Chondrocyte (in vitro differentiated cells): ENCODE data around the gene CCDC12. TPM values are rescaled to one million over a fixed set of nuclear protein-coding genes. Genes with fewer than 3 reads are reported as not detected.

Source experiments
- DNase-seq: peaks from one replicate; pipeline ENCODE4 v3.0.0; 2021; ENCODE audit warnings: mixed read lengths, low spot score
- H3K27ac Mint-ChIP-seq: one replicate; pipeline ENCODE4 v1.8.0; 2021; ENCODE audit warnings: mild to moderate bottlenecking, moderate library complexity, mixed read lengths; ENCODE audit not compliant: unreplicated experiment
- H3K27me3 Mint-ChIP-seq: 2 replicates; pipeline ENCODE4 v1.8.0; 2021; ENCODE audit warnings: low read depth, mixed read lengths
- H3K36me3 Mint-ChIP-seq: 2 replicates; pipeline ENCODE4 v1.8.0; 2021; ENCODE audit warnings: low read depth, mixed read lengths
- H3K4me1 Mint-ChIP-seq: 2 replicates; pipeline ENCODE4 v1.8.0; 2021; ENCODE audit warnings: low read depth, mild to moderate bottlenecking, mixed read lengths
- H3K4me3 Mint-ChIP-seq: one replicate; pipeline ENCODE4 v1.8.0; 2021; ENCODE audit warnings: mild to moderate bottlenecking, moderate library complexity, mixed read lengths; ENCODE audit not compliant: unreplicated experiment
- H3K9me3 Mint-ChIP-seq: 2 replicates; pipeline ENCODE4 v1.8.0; 2021; ENCODE audit warnings: low read depth, mixed read lengths
- CTCF ChIP-seq: fragments of 200-600 bp; sonication (generic); IDR thresholded peaks from 2 replicates; pipeline ENCODE4 v1.5.0; 2021; ENCODE audit warnings: antibody characterized with exemption, mild to moderate bottlenecking, moderate library complexity
- total RNA-seq: library from RNA; stranded (reverse); gene quantifications from 3 replicates; pipeline ENCODE4 v1.2.1, GENCODE V29; 2021

CCDC12 gene
- total RNA-seq, 1 donor from 2014 or later, result 21.8 TPM

- DNase-seq, result peak; percentile 86
- Mint-ChIP-seq H3K36me3 (no peaks in the 10 kb centered on the region), H3K27me3 (no peaks in the 10 kb centered on the region), H3K4me3 (no peak overlapping the region), H3K4me1 (peaks cover 6% of the 10 kb centered on the region), H3K27ac (no peak overlapping the region), H3K9me3 (no peaks in the 10 kb centered on the region)
- TF ChIP-seq CTCF, result no peak
These were observed 76.6 kb downstream of the CCDC12 start for GRCh38 chr3:46900007-46900292.

DNA sequence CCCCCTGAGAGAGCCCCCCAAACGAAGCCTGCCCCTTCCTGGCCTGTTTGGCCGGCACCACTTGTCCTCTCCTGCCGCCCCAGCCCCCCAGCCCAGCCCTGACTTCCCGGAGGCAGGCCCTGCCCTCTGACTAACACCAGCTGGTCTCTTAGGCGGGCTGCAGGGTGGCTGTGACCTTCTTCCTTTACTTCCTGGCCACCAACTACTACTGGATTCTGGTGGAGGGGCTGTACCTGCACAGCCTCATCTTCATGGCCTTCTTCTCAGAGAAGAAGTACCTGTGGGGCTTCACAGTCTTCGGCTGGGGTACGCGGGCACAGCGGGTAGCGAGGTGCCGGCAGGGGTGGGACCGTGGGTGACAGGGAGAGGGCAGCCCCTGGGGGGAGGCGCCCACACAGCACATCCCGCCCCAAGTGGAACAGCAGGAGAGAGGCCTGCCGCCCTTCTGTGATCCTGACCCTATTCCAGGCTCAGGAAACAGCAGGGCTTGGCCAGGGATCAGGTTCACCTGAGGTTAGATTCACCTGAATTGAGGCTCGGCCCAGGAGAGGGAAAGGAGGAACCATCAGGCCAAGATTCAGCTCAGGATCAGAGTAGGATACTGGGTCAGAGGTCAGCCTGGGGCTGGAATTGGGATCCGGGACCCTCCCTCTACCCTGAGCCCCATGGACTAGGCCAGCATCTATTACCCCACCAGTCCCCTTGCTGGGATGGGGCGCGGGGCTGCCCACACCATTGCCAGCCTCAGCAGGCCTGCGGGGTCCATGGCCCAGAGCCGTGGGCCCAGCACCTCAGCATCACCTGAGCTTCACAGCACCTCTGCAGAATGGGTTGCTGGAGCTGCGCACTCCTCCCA is 77.2 kb downstream of the CCDC12 start:
- H3K27me3 Mint-ChIP-seq, result no peaks in the 10 kb centered on the region
- no peak overlapping the region for H3K4me3 Mint-ChIP-seq
- no peak overlapping the region for H3K27ac Mint-ChIP-seq
- no peak for TF ChIP-seq CTCF
- no peaks in the 10 kb centered on the region for H3K9me3 Mint-ChIP-seq
- DNase-seq, result peak; percentile 76
- no peaks in the 10 kb centered on the region for H3K36me3 Mint-ChIP-seq
- peaks cover 6% of the 10 kb centered on the region for H3K4me1 Mint-ChIP-seq

GRCh38 chr3:46898321-46899150 is 78.0 kb downstream of the CCDC12 start:
- Mint-ChIP-seq H3K4me3 (no peak overlapping the region), H3K27ac (no peak overlapping the region), H3K36me3 (no peaks in the 10 kb centered on the region), H3K9me3 (no peaks in the 10 kb centered on the region), H3K27me3 (no peaks in the 10 kb centered on the region), H3K4me1 (peaks cover 9% of the 10 kb centered on the region)
- DNase-seq, result peak; percentile 85
- TF ChIP-seq CTCF, result no peak

- H3K27ac Mint-ChIP-seq, result no peak overlapping the region
- H3K27me3 Mint-ChIP-seq, result no peaks in the 10 kb centered on the region
- H3K9me3 Mint-ChIP-seq, result no peaks in the 10 kb centered on the region
- peak; percentile 12 for TF ChIP-seq CTCF
- H3K4me1 Mint-ChIP-seq, result peaks cover 13% of the 10 kb centered on the region
- H3K36me3 Mint-ChIP-seq, result no peaks in the 10 kb centered on the region
- H3K4me3 Mint-ChIP-seq, result no peak overlapping the region
- peak; percentile 68 for DNase-seq
These were observed 78.7 kb downstream of the CCDC12 start for GRCh38 chr3:46897829-46898320.

- H3K4me1 Mint-ChIP-seq, result peaks cover 22% of the 10 kb centered on the region
- no peak overlapping the region for H3K27ac Mint-ChIP-seq
- H3K27me3 Mint-ChIP-seq, result no peaks in the 10 kb centered on the region
- DNase-seq, result peak; percentile 75
- H3K36me3 Mint-ChIP-seq, result no peaks in the 10 kb centered on the region
- H3K9me3 Mint-ChIP-seq, result no peaks in the 10 kb centered on the region
- no peak for TF ChIP-seq CTCF
- no peak overlapping the region for H3K4me3 Mint-ChIP-seq
These were observed 79.5 kb downstream of the CCDC12 start for GRCh38 chr3:46897031-46897430.
